NCI-H187 (cell line): Measurements from ENCODE around the gene DNAJC7.
"Not testable (repeated sequence)": the region's sequence is repeated elsewhere in the genome, so short reads cannot be mapped to it uniquely, and the experiment has no call there.

Experiments
- DNase-seq, 2 experiments: peaks; one replicate each; lab custom pipeline; 2025; lab: John Stamatoyannopoulos, UW

DNAJC7 gene

DNA sequence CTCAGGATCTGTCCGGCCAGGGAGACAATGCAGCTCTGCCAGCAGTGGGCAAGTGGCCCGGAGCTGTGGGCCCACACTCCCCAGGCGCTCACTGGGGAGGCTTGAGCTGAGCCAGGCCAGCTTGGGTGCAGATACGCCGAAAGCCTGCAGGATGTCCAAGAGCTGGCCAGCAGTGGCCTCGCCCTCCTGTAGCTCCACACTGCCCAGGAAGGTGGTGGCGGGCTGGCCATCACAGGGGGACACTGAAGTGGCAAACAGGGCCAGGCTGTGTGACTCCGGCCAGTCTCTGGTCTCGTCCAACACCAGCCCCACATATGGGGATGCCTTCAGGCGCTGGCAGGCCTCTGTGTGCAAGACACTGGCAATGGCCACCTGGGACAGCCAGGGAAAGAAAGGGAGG is 23.6 kb upstream of the DNAJC7 start:
- DNase-seq = no peak

GRCh38 chr17:42039794-42040763 is 22.8 kb upstream of the DNAJC7 start:
- no peak for DNase-seq

DNA sequence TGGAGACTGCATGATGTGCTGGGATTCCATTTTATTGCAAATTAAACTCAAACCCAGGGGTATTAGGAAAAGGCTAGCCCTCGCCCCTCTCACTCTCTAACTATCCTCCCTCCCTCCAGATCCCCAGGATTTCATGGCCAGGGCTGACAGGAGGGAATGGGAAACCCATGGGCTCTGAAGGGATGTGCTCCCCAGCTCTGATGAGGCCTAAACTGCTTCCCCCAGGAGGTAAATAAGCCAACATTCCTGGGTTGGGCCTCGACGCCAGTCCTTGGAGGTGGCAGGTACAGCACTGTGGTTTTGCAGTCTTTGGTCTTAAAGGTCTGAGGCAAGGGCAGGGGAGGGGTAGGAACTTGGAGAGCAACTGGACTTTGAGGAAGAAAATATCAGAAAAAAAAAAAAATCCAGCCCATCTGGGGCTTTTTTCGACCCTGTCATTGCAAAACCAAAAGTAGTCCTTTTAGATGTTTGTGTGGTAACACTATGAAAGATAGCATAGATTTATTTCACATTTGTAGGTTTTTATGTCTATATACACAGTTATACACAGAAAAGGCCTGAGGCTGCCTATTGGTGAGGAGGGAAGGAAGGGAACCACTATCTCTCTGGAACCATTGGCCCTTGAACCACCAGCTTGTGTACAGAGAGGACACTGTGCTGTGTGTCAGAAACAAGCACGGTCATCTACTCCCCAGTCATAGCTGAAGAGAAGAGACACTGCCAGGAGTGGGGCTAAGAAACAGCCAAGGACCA is 21.2 kb upstream of the DNAJC7 start:
- DNase-seq = no peak

GRCh38 chr17:42034059-42034458 is 16.8 kb upstream of the DNAJC7 start:
- no peak for DNase-seq

GRCh38 chr17:42031584-42031983 is 14.3 kb upstream of the DNAJC7 start:
- no peak for DNase-seq

GRCh38 chr17:42028791-42029127 is 11.5 kb upstream of the DNAJC7 start:
- DNase-seq = no peak

- no peak for DNase-seq
These were observed 10.9 kb upstream of the DNAJC7 start for GRCh38 chr17:42027961-42028790.

DNA sequence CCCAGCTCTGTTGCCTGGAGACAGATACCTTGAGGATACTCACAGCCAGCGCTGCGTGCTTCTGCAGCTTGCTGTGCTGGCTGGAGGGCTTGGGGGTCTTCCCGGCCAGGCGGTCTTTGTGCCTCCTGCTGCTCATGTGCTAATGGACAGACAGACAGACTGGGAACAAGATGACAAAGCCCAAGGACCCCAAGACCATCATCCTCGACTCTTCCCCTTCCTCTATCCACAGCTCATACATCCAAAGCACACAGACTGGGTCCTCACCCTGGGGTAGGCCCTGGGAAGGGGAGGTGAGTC is 10.3 kb upstream of the DNAJC7 start:
- no peak for DNase-seq

- no peak for DNase-seq
These were observed 9.8 kb upstream of the DNAJC7 start for GRCh38 chr17:42026857-42027589.

DNA sequence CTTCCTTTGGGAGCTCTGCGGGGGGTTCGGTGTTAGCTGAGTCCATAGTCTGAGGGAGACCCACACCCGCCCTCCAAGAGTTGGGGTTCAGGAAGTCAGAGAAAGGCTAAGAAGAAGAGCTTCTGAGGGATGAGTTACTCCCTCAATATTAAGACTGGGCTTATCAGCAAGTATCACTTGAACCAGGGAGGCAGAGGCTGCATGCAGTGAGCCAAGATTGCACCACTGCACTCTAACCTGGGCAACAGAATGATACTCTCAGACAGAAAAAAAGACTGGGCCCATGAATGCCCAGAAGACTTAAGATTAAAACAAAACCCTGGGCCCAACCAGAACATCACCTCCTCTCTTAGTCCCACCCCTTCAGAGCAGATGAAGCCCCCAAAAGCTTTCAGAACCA is 8.7 kb upstream of the DNAJC7 start:
- no peak for DNase-seq

DNA sequence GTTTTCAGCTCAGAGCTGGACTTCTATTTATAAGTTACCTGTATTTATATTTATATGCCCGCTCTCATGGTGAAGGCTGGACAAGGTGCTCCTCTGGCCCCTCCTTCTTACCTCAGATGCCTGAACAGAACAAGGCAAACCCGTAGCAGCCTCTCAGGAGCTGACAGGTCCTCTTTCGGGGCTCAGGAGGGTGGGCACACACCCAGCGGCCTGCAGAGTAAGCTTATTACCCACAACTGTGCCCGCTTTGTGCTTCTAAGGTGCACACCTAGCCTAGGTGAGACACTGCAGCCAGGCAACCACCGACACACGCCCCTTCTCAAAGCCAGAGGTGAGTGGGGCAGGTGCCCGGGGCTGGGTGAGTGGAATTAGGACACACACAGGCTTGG is 7.9 kb upstream of the DNAJC7 start:
- DNase-seq = no peak

DNA sequence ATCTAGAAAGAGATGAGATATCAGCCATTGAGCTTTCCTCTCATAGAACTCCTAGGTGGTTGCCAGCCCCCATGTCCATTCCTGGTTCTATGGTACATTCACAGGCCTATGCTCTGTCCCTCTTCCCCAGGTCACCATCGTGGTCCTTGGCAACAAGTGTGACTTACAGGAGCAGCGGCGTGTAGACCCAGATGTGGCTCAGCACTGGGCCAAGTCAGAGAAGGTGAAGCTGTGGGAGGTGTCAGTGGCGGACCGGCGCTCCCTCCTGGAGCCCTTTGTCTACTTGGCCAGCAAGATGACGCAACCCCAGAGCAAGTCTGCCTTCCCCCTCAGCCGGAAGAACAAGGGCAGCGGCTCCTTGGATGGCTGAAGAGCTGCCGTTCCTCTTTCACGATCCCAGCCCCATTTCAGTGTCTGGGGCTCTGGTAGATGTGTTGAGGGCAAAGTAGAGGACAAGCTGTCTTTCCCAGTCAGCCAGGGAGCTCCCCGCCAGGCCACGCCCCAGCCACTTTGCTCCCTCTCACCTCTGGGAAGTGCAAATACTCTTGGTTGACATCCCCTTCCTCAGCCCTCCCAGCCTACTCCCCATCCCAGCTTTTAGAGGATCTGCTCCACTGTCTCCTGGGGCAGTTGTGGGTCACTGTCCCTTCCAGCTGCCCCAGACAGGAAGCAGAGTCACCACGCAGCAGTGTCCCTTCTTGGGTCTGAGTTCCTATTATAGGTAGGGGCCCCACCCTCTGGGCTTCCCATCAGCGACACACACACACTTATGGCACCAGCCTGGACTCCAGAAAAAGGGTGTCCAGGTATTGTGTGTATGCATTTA is 6.5 kb upstream of the DNAJC7 start:
- no peak for DNase-seq

GRCh38 chr17:42020845-42021244 is 3.6 kb upstream of the DNAJC7 start:
- DNase-seq = not testable (repeated sequence)

GRCh38 chr17:42019509-42020404 is 2.5 kb upstream of the DNAJC7 start, which contains the start of gene NKIRAS2:
Gene NKIRAS2, plus strand, starts transcription at chr17:42020090. Its CDS starts 1,488 bp downstream, at chr17:42021578.
- peak; percentile 75 to 84 for DNase-seq

DNA sequence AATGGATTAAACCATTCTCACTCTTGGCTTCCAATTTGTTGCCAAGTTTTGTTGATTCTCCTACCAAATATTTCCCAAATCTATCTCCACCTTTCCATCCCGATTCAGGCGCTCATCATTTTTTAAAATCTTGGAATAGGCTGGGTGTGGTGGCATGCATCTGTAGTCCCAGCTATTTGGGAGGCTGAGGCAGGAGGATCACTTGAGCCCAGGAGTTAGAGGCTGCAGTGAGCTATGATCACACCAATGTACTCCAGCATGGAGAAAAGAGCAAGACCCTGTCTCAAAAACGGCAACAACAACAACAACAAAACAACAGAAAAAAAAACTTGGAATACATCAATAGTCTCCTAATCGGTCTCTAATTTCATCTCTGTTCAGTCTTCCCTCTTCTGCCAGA is 1.7 kb upstream of the DNAJC7 start:
- no peak for DNase-seq

DNA sequence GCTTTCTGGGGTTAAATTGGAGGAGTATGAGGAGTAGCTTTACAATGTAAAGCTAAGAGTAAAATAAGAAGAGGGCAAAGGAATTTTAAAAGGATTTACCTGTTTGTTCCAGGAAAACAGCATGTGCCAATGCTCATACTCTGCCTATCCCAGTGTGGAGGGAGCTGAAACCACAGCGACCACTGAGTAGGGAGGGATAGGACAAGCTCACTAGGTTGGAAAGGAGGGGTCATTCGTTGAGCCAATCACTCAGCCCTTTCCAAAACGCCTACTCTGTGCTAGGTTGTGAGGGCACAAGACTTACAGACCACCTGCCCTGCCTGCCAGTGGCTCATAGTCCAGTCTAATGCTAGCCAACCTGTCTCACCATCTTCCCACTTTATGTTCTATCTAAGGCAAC is 1.1 kb upstream of the DNAJC7 start:
- DNase-seq = no peak

DNA sequence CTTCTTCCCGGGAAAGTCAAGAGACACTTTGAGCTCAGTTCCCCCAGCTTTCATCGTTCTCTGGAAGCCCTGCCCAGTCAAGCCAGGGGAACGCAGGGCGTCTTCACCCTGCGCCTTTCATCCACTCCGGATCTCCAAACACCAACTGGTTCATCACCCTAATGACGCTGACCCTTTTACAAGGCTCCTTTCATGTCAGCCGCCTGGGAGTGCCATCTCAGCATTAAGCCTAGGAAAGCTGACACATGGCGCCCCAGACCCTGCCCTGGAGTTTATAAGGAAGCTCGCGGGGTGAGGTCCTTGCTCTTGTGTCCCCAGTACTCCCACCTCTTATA is 594 bp upstream of the DNAJC7 start:
- DNase-seq = no peak

DNA sequence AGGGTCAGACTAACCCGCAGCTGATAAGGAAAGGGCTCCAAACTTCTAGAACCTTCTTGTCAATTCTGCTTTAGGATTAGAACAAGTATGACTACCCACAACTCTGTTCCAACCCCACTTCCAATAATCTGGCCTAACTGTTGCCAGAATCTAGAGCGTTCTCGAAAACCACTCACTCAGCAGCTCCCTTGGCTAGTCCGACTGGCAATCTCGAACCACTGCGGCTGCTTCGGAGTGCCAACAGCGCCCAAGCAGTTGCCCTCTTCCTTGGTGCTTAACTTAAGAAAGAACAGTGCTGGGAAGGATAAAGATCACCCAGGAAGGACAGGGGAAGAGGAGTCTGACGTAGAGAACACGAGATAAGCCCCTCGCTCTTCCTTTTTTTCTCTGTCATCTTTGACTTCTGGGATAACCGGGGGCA is 818 bp downstream of the DNAJC7 start:
- no peak for DNase-seq

DNA sequence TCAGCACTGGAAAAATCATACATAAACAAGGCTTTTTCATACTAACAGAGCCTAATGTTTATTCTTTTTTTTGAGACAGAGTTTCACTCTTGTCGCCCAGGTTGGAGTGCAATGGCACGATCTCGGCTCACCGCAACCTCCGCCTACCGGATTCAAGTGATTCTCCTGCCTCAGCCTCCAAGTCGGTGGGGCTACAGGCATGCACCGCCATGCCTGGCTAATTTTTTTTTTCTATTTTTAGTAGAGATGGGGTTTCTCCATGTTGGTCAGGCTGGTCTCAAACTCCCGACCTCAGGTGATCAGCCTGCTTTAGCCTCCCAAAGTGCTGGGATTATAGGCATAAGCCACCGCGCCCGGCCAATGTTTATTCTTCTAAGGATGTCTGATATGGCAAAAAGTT is 3.5 kb downstream of the DNAJC7 start:
- DNase-seq = not testable (repeated sequence)

GRCh38 chr17:42012363-42012762 is 4.9 kb downstream of the DNAJC7 start:
- not testable (repeated sequence) for DNase-seq
